ENCODE measurements around the gene HS6ST3. TPM values are rescaled to one million over a fixed set of nuclear protein-coding genes. Genes with fewer than 3 reads are reported as not detected.

The HS6ST3 gene
- total RNA-seq, 1 donor from 2014 or later: 4.7 TPM

- no peaks in the 10 kb centered on the region for H3K27me3 Mint-ChIP-seq
- no peak overlapping the region for H3K4me3 Mint-ChIP-seq
- H3K4me1 Mint-ChIP-seq (ENCODE audit: unreplicated experiment): no peaks in the 10 kb centered on the region
- no peak for TF ChIP-seq CTCF (conservative IDR thresholded peaks at IDR 0.05)
- H3K27ac Mint-ChIP-seq: no peak overlapping the region
- no peaks in the 10 kb centered on the region for H3K9me3 Mint-ChIP-seq
- no peaks in the 10 kb centered on the region for H3K36me3 Mint-ChIP-seq
- DNase-seq (ENCODE audit: extremely low spot score, unreplicated experiment): no peak
Measured at GRCh38 chr13:96794669-96795068, 704.8 kb downstream of the HS6ST3 start.

GRCh38 chr13:96795670-96796069 is 705.8 kb downstream of the HS6ST3 start:
- Mint-ChIP-seq H3K27ac (no peak overlapping the region), H3K4me1 (ENCODE audit: unreplicated experiment) (no peaks in the 10 kb centered on the region), H3K36me3 (no peaks in the 10 kb centered on the region), H3K9me3 (no peaks in the 10 kb centered on the region), H3K27me3 (no peaks in the 10 kb centered on the region), H3K4me3 (no peak overlapping the region)
- DNase-seq (ENCODE audit: extremely low spot score, unreplicated experiment): no peak
- TF ChIP-seq CTCF (conservative IDR thresholded peaks at IDR 0.05): peak; percentile 11

DNA sequence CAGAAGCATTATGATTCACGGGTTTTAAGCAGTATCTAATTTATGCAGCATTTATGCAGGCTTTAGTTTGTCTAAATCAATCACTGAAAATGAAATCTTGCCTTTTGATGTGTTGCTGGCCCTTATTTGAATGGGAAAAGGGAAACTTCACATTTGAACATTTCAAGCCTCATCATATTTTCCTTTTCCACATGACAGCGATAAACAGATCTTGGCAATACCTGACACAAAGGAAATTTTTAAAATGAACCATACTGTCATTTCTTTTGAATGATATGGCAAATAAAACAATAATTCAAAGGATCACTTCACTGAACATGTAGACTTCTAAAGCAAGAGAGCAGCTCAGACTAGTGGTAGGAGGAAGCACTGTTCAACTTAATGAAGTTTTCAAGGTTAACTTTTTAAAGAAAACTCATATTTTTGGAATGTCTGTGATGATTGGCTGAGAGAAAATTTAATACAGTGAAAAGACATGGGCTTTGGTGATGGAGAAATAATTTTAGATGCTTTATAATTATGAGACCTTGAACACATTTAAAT is 706.3 kb downstream of the HS6ST3 start:
- Mint-ChIP-seq H3K9me3 (no peaks in the 10 kb centered on the region), H3K4me1 (ENCODE audit: unreplicated experiment) (no peaks in the 10 kb centered on the region), H3K4me3 (no peak overlapping the region), H3K27me3 (no peaks in the 10 kb centered on the region), H3K27ac (no peak overlapping the region), H3K36me3 (no peaks in the 10 kb centered on the region)
- no peak for DNase-seq (ENCODE audit: extremely low spot score, unreplicated experiment)
- peak; percentile 50 for TF ChIP-seq CTCF (conservative IDR thresholded peaks at IDR 0.05)

- H3K27ac Mint-ChIP-seq: no peak overlapping the region
- no peak for TF ChIP-seq CTCF (conservative IDR thresholded peaks at IDR 0.05)
- H3K4me1 Mint-ChIP-seq (ENCODE audit: unreplicated experiment): no peaks in the 10 kb centered on the region
- H3K4me3 Mint-ChIP-seq: no peak overlapping the region
- H3K27me3 Mint-ChIP-seq: no peaks in the 10 kb centered on the region
- H3K36me3 Mint-ChIP-seq: no peaks in the 10 kb centered on the region
- DNase-seq (ENCODE audit: extremely low spot score, unreplicated experiment): no peak
- no peaks in the 10 kb centered on the region for H3K9me3 Mint-ChIP-seq
Measured at GRCh38 chr13:96797136-96797535, 707.2 kb downstream of the HS6ST3 start.

GRCh38 chr13:96803456-96804100 is 713.7 kb downstream of the HS6ST3 start:
- no peak for TF ChIP-seq CTCF (conservative IDR thresholded peaks at IDR 0.05)
- no peaks in the 10 kb centered on the region for H3K9me3 Mint-ChIP-seq
- H3K27me3 Mint-ChIP-seq: no peaks in the 10 kb centered on the region
- no peak for DNase-seq (ENCODE audit: extremely low spot score, unreplicated experiment)
- H3K4me1 Mint-ChIP-seq (ENCODE audit: unreplicated experiment): no peaks in the 10 kb centered on the region
- H3K4me3 Mint-ChIP-seq: no peak overlapping the region
- no peak overlapping the region for H3K27ac Mint-ChIP-seq
- no peaks in the 10 kb centered on the region for H3K36me3 Mint-ChIP-seq
